ENCODE data around the gene ANKLE1.

Gene ANKLE1

DNA sequence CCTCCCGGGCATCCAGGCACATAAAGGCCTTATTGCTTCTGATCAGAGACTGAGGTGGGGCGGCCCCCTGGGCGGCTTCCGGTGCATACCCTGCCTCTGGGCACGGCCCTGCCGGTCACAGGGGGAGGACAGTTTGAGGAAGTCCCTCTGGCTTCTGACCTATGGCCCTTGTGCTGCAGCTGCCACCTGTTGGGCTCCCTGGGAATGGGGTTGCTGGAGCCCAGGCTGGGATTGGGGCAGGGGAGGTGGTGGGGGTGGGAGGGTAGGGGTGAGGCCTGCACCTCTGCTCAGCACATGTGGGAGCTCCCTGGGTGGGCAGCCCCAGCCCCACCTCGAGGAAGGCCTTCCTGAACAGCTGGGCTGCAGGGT, 42.2 kb downstream of the ANKLE1 start:
- no peaks in the 10 kb centered on the region for H3K9me3 ChIP-seq (ENCODE audit: control insufficient read depth, insufficient read depth, low read depth, low read length)
- no peak overlapping the region for H3K4me3 ChIP-seq (ENCODE audit: low read depth, low read length)
- no peak overlapping the region for H3K9ac ChIP-seq (ENCODE audit: low read length)
- peaks cover 2% of the 10 kb centered on the region; the same call in 1 of the 2 replicates for H3K27me3 ChIP-seq (ENCODE audit: control insufficient read depth, insufficient read depth, low read length)
- peaks cover 13% of the 10 kb centered on the region for H3K4me1 ChIP-seq (ENCODE audit: control insufficient read depth, insufficient read depth, low read length)
- peaks cover 44% of the 10 kb centered on the region for H3K36me3 ChIP-seq (ENCODE audit: control insufficient read depth, insufficient read depth, low read length)
- no peak overlapping the region for H3K27ac ChIP-seq (ENCODE audit: low read depth, low read length)

DNA sequence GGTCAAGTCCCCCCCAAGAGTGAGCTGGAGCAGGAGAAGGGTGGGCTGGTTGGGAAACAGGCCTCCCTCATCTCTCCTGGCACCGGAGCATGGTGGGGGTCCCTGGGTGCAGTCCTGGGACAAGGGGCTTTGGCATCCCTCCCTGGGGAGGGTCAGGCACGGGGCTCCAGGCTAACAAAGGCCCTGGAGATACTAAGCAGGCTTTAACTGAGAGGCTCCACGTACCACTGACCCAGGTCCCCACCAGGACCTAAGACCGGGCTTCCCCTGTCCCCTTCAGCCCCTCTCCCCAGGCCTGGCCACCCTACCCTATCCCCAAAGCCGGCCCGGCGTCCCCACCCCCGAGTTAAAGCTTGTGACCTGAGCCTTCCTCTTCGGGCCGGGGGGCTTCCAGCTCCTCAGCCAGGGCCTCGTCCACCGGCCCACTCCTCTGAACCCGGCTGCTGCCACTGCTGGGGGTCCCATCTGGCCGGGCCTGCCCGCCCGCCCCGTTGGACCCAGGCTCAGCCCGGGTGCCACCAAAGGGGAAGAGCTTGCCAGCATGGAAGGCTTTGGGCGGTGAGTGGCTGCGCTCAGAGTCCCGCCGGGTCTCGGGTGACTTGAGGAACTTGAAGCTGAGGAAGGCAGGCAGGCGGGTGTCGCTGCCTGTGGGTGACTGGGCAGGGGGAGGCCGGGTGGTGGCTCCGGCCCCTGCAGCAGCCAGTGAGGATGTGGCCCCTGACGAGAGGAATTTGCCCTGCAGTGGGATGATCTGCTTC, 42.8 kb downstream of the ANKLE1 start:
- H3K36me3 ChIP-seq (ENCODE audit: control insufficient read depth, insufficient read depth, low read length) = peaks cover 38% of the 10 kb centered on the region
- peaks cover 8% of the 10 kb centered on the region for H3K27me3 ChIP-seq (ENCODE audit: control insufficient read depth, insufficient read depth, low read length)
- peaks cover 13% of the 10 kb centered on the region for H3K4me1 ChIP-seq (ENCODE audit: control insufficient read depth, insufficient read depth, low read length)
- H3K27ac ChIP-seq (ENCODE audit: low read depth, low read length) = no peak overlapping the region
- no peaks in the 10 kb centered on the region for H3K9me3 ChIP-seq (ENCODE audit: control insufficient read depth, insufficient read depth, low read depth, low read length)
- H3K9ac ChIP-seq (ENCODE audit: low read length) = no peak overlapping the region
- H3K4me3 ChIP-seq (ENCODE audit: low read depth, low read length) = no peak overlapping the region

DNA sequence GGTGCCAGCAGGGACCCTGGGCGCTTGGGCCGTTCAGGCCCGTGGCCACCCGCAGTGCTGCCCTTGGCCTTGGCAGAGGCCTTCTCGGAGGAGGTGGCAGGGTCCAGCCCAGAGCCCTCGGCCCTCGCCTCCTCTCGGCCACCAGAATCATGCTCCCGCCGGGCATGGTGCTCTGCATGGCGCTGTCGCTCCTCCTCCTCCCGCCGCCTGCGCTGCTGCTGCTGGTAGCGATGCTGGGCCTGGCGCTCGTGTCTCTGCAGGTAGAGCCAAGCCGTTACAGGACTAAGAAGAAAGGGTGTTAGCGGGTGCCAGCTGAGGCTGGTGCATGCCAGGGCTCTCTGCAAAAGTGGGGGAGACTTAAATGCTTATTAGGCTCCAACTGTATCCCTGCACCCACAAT, 43.4 kb downstream of the ANKLE1 start:
- Histone ChIP-seq H3K36me3 (ENCODE audit: control insufficient read depth, insufficient read depth, low read length) (peaks cover 33% of the 10 kb centered on the region), H3K9ac (ENCODE audit: low read length) (no peak overlapping the region), H3K4me1 (ENCODE audit: control insufficient read depth, insufficient read depth, low read length) (peaks cover 13% of the 10 kb centered on the region)

DNA sequence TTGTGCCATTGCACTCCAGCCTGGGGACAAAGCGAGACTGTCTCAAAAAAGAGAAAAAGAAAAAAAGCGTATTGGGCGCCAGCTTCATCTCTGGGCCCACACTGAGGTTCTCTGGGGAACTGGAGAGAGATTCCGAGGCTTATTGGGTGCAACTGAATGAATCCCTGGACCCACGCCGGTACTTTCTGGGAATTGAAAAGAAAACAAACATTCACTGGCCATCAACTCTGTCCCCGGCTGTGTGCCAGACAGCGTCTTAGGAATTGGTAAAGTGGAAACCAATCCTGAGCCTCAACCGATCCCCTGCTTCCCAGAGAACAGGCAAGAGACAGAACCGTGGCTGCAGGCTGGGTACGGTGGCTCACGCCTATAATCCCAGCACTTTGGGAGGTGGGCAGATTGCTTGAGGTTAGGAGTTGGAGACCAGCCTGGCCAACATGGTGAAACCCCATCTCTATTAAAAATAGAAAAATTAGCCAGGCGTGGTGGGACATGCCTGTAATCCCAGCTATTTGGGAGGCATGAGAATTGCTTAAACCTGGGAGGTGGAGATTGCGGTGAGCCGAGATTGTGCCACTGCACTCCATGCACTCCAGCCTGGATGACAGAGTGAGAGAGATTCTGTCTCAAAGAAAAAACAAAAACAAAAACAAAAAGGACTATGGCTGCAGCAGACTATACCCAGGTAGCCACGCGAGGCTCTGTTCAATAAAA, 44.3 kb downstream of the ANKLE1 start:
- no peak overlapping the region; the same call in 1 of the 2 replicates for H3K27ac ChIP-seq (ENCODE audit: low read depth, low read length)
- H3K9me3 ChIP-seq (ENCODE audit: control insufficient read depth, insufficient read depth, low read depth, low read length) = no peaks in the 10 kb centered on the region
- H3K36me3 ChIP-seq (ENCODE audit: control insufficient read depth, insufficient read depth, low read length) = peaks cover 26% of the 10 kb centered on the region
- H3K9ac ChIP-seq (ENCODE audit: low read length) = peak overlapping the region; percentile 55
- H3K4me3 ChIP-seq (ENCODE audit: low read depth, low read length) = peak overlapping the region; percentile 59; the same call in 1 of the 2 replicates
- peaks cover 13% of the 10 kb centered on the region for H3K4me1 ChIP-seq (ENCODE audit: control insufficient read depth, insufficient read depth, low read length)
- H3K27me3 ChIP-seq (ENCODE audit: control insufficient read depth, insufficient read depth, low read length) = peaks cover 16% of the 10 kb centered on the region

More for the DNA sequence above, 43.4 kb downstream of the ANKLE1 start:
- H3K27me3 ChIP-seq (ENCODE audit: control insufficient read depth, insufficient read depth, low read length) = peaks cover 13% of the 10 kb centered on the region
- no peak overlapping the region for H3K27ac ChIP-seq (ENCODE audit: low read depth, low read length)
- H3K9me3 ChIP-seq (ENCODE audit: control insufficient read depth, insufficient read depth, low read depth, low read length) = no peaks in the 10 kb centered on the region
- H3K4me3 ChIP-seq (ENCODE audit: low read depth, low read length) = no peak overlapping the region

DNA sequence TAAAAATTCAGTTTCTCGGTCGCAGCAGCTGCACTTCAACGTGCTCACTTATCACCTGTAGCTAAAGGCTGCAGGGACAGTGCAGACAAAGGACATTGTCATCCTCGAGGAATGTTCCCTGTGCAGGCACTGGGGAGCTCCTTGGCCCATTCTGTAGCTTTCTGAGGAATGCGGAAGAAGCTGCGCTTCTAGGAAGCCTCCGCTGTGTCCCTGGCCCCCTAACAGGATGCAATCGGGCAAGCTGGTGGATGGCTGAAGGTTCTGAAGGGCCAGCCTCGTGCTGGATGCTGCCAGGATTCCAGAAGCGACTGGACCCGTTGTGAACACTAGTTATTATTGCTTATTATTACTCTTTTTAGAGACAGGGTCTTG, 44.9 kb downstream of the ANKLE1 start:
- Histone ChIP-seq H3K27me3 (ENCODE audit: control insufficient read depth, insufficient read depth, low read length) (peaks cover 16% of the 10 kb centered on the region), H3K4me3 (ENCODE audit: low read depth, low read length) (peak overlapping the region; percentile 59), H3K27ac (ENCODE audit: low read depth, low read length) (peak overlapping the region; percentile 37; the same call in 1 of the 2 replicates), H3K9ac (ENCODE audit: low read length) (peak overlapping the region; percentile 55), H3K4me1 (ENCODE audit: control insufficient read depth, insufficient read depth, low read length) (peaks cover 13% of the 10 kb centered on the region), H3K9me3 (ENCODE audit: control insufficient read depth, insufficient read depth, low read depth, low read length) (no peaks in the 10 kb centered on the region), H3K36me3 (ENCODE audit: control insufficient read depth, insufficient read depth, low read length) (peaks cover 23% of the 10 kb centered on the region)

DNA sequence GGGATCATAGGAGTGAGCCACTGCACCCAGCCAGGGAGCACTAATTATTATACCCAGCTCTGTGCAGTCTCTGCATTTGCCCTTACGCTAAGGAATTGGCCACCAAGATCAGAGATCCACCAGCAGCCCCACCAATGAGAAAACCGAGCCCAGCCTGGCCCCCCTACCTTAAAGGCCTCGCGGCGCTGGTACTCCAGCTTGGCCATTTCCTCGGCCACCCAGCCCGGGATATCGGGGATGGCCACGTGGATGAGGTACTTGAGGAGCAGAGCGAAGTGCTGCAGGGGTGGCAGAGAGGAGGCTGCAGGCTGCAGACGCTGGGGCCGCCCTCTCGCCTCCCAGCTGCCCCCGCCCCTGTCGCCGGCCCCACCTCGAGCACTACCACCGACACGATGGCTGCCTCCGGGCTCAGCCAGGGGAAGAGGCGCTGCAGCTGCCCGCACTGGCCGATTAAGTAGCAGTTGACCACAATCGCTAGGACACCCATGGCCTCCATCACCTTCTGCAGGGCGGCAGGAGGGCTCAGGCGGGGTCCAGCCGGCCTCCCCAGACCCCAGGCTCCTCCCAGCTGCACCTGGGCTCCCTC, 45.5 kb downstream of the ANKLE1 start:
- Histone ChIP-seq H3K9ac (ENCODE audit: low read length) (peak overlapping the region; percentile 55), H3K27ac (ENCODE audit: low read depth, low read length) (peak overlapping the region; percentile 37), H3K4me3 (ENCODE audit: low read depth, low read length) (peak overlapping the region; percentile 59), H3K27me3 (ENCODE audit: control insufficient read depth, insufficient read depth, low read length) (peaks cover 16% of the 10 kb centered on the region), H3K4me1 (ENCODE audit: control insufficient read depth, insufficient read depth, low read length) (peaks cover 13% of the 10 kb centered on the region), H3K9me3 (ENCODE audit: control insufficient read depth, insufficient read depth, low read depth, low read length) (no peaks in the 10 kb centered on the region), H3K36me3 (ENCODE audit: control insufficient read depth, insufficient read depth, low read length) (peaks cover 17% of the 10 kb centered on the region)

DNA sequence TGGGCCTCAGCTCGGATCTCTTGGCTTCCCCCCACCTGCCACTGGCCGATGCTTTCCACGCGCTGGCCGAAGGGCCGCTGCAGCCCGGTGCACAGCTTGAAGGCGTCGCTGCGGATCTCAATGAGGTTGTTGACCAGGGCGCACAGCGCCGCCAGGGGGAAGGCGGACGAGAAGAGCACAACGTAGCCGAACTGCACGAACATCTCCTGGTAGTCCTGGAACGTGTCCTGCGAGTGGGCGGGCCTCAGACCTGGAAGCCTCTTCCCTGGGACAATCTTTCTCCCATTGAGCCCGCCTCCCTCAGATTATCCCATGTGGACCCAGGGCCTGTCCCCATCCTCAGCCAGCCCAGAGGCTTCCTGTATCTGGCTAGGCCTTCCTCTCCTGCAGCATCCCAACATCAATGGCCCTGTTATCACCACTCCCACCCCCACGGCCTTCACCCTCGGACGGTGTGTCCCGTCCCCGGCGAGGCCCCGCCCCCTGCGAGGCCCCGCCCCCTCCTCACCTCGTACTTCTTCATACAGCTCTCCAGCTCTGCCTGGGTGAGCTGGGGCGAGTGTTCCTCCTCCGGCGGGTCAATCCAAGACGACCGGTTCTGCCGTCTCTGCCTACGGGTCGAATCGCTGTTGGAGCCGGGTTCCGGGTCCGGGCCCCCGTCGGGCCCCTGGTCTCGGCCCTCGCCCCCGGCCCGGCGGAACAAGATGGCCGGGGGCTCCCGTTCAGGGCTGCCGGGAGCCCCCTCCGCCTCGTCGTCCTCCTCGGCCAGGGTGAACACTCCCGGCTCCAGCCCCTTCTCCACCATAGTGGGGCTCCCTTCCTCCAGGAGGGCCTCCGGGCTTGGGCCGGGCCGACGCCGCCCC, 46.2 kb downstream of the ANKLE1 start:
- H3K4me1 ChIP-seq (ENCODE audit: control insufficient read depth, insufficient read depth, low read length) = peaks cover 13% of the 10 kb centered on the region
- peak overlapping the region; percentile 59 for H3K4me3 ChIP-seq (ENCODE audit: low read depth, low read length)
- H3K9ac ChIP-seq (ENCODE audit: low read length) = peak overlapping the region; percentile 77

DNA sequence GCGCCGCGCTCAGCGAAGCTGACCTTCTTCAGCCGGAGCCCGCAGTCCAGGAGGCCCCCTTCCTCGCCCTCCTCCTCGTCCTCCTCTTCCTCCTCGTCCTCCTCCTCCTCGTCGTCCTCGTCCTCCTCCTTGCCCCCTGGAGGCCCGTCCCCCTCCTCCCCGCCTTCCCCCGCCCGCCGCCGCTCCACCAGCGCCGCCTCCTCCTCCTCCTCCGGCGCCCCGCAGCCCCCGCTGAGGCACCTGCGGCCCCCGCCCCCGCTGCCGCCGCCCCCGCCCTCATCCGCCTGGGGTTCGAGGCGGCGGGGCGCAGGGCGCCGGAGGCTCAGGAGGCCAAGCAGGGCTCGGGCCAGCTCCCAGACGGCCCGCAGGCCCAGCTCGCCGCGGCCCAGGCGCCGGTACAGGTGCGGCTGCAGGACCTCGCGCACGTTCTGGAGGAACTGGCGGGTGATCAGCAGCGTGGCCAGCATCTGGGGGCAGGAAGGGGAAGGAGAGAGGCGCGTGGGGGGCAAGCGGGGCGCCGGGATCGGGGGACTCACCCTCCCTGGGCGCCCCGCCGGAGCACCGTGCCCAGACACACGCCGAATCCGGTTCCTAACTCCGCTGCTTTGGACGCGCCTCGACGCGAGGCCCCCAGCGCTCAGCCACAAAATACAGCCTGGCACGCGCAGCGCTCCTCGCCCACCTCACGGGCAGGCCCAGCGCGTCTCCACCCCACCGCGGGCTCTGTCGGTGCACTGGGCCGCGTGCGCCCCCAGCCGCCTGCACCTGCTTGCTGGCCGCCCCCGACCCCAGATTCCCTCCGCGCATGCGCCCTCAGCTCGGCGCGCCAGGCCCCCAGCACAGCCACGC, 47.0 kb downstream of the ANKLE1 start:
- H3K9me3 ChIP-seq (ENCODE audit: control insufficient read depth, insufficient read depth, low read depth, low read length) = no peaks in the 10 kb centered on the region
- H3K9ac ChIP-seq (ENCODE audit: low read length) = peak overlapping the region; percentile 77
- H3K27ac ChIP-seq (ENCODE audit: low read depth, low read length) = peak overlapping the region; percentile 80; the same call in 1 of the 2 replicates
- peaks cover 17% of the 10 kb centered on the region for H3K4me1 ChIP-seq (ENCODE audit: control insufficient read depth, insufficient read depth, low read length)
- peaks cover 10% of the 10 kb centered on the region for H3K36me3 ChIP-seq (ENCODE audit: control insufficient read depth, insufficient read depth, low read length)
- peak overlapping the region; percentile 59 for H3K4me3 ChIP-seq (ENCODE audit: low read depth, low read length)
- peaks cover 16% of the 10 kb centered on the region for H3K27me3 ChIP-seq (ENCODE audit: control insufficient read depth, insufficient read depth, low read length)

More for the DNA sequence above, 46.2 kb downstream of the ANKLE1 start:
- no peaks in the 10 kb centered on the region for H3K9me3 ChIP-seq (ENCODE audit: control insufficient read depth, insufficient read depth, low read depth, low read length)
- peak overlapping the region; percentile 80 for H3K27ac ChIP-seq (ENCODE audit: low read depth, low read length)
- peaks cover 10% of the 10 kb centered on the region for H3K36me3 ChIP-seq (ENCODE audit: control insufficient read depth, insufficient read depth, low read length)
- H3K27me3 ChIP-seq (ENCODE audit: control insufficient read depth, insufficient read depth, low read length) = peaks cover 16% of the 10 kb centered on the region

DNA sequence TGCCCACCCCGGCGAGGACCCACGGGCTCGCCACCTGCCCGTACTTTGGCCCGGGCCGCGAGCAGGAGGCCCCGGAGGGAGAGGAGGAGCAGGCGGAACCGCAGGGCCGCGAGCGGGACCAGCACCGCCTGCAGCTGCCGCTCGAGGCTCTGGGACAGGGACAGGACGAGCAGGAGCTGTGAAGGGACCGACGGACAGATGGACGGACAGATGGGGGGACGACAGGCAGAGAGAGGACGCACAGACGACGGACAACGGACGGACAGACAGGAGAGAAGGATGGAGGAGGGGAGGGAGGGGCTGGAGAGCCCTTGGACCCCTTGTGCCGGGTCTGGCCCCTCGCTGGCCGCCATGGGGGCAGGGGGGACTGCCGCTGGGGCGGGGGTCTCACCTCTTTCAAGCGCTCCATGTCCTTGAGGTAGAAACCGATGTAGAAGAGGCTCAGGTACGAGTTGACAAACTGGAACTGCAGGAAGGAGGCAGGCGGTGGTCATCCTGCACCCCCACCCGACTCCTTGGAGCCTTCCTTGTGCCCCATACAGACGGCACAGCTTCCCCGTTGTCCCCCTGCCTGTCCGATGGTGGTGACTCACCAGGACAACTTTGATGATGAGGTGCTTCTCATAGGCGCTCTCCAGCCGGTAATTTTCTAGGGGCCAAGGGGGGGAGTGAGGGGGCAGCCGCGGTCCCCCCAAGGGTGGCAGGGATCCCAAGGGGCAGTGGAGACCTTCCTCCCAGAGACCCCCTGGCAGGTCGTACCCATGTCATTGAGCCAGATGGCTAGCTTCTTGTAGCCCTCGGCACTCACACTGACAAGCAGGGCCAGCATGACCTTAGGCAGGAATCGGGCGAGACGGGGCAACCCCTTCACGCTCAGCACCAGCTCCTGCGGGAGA, 47.9 kb downstream of the ANKLE1 start:
- H3K9me3 ChIP-seq (ENCODE audit: control insufficient read depth, insufficient read depth, low read depth, low read length) = no peaks in the 10 kb centered on the region
- H3K4me1 ChIP-seq (ENCODE audit: control insufficient read depth, insufficient read depth, low read length) = peaks cover 21% of the 10 kb centered on the region
- peaks cover 9% of the 10 kb centered on the region for H3K36me3 ChIP-seq (ENCODE audit: control insufficient read depth, insufficient read depth, low read length)
- H3K9ac ChIP-seq (ENCODE audit: low read length) = no peak overlapping the region
- peak overlapping the region; percentile 54; the same call in 1 of the 2 replicates for H3K4me3 ChIP-seq (ENCODE audit: low read depth, low read length)
- no peak overlapping the region for H3K27ac ChIP-seq (ENCODE audit: low read depth, low read length)
- peaks cover 16% of the 10 kb centered on the region for H3K27me3 ChIP-seq (ENCODE audit: control insufficient read depth, insufficient read depth, low read length)

Data from HUES6 (cell line).